Activated T-cell treated with anti-CD3 and anti-CD28 coated beads, Interleukin-2, amount 50 U/mL, for 72 hours (primary cell): ENCODE data around the gene TLE4. TPM values are rescaled to one million over a fixed set of nuclear protein-coding genes. Genes with fewer than 3 reads are reported as not detected.
"Not testable (repeated sequence)": the region's sequence is repeated elsewhere in the genome, so short reads cannot be mapped to it uniquely, and the experiment has no call there.

Source experiments
- ATAC-seq, 2 donors: fragments of 150-1000 bp; cut with Tn5 transposase; replicated peaks in 1 of 2; 2 replicates each; pipeline ENCODE4 v1.10.0; 2021; ENCODE audit warnings: moderate library complexity in 2 of 2, mild to moderate bottlenecking in 1 of 2
- DNase-seq, 2 donors: peaks; one replicate each; pipeline ENCODE4 v3.0.0; 2021 to 2022; ENCODE audit warnings: mixed read lengths in 1 of 2
- H3K27ac Mint-ChIP-seq: one replicate; pipeline ENCODE4 v1.8.0; 2022; ENCODE audit warnings: mild to moderate bottlenecking, moderate library complexity, mixed read lengths
- H3K27me3 Mint-ChIP-seq: one replicate; pipeline ENCODE4 v1.8.0; 2022; ENCODE audit warnings: low read depth, mixed read lengths
- H3K36me3 Mint-ChIP-seq, 2 donors: one replicate each; pipeline ENCODE4 v1.8.0; 2022; ENCODE audit warnings: mixed read lengths in 2 of 2, mild to moderate bottlenecking in 1 of 2; ENCODE audit not compliant: insufficient read depth in 2 of 2
- H3K4me1 Mint-ChIP-seq: one replicate; pipeline ENCODE4 v1.8.0; 2022; ENCODE audit warnings: low read depth, mixed read lengths
- H3K4me3 Mint-ChIP-seq, 2 donors: one replicate each; pipeline ENCODE4 v1.8.0; 2022; ENCODE audit warnings: mild to moderate bottlenecking in 2 of 2, mixed read lengths in 2 of 2, moderate library complexity in 2 of 2
- H3K9me3 Mint-ChIP-seq, 2 donors: one replicate each; pipeline ENCODE4 v1.8.0; 2022; ENCODE audit warnings: mixed read lengths in 2 of 2
- total RNA-seq, 2 donors: library from RNA; stranded (reverse); gene quantifications; one replicate each; pipeline ENCODE4 v1.2.3, GENCODE V29; 2022

TLE4 gene
- total RNA-seq, 2 donors from 2014 or later: 35.3 to 38.5 TPM

DNA sequence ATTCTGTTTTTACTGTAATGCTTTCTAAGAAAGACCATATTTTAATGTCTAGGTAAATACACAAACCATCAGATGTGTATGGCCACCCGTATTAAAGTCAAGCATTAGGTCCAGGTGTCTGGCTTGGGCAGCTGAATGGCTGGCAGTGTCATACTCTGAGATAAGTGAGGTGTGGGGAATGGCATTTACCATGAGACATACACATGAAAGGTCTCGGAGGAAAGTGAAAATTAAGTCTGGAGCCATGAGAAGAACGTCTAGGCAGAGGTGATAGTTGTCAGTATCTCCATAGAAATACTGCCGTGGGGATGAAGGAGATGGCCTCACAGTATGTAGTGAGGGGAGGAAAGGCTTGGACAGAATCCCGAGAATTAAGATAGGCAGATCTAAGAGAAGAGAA lies 164.3 kb downstream of the TLE4 start:
- Mint-ChIP-seq H3K4me3 (no peak overlapping the region), H3K36me3 (peaks cover 4 to 5% of the 10 kb centered on the region in 2 donors), H3K4me1 (peaks cover 11% of the 10 kb centered on the region), H3K27ac (no peak overlapping the region), H3K9me3 (peaks cover 5 to 8% of the 10 kb centered on the region in 2 donors), H3K27me3 (peaks cover 7% of the 10 kb centered on the region)
- DNase-seq: no peak
- no peak for ATAC-seq

DNA sequence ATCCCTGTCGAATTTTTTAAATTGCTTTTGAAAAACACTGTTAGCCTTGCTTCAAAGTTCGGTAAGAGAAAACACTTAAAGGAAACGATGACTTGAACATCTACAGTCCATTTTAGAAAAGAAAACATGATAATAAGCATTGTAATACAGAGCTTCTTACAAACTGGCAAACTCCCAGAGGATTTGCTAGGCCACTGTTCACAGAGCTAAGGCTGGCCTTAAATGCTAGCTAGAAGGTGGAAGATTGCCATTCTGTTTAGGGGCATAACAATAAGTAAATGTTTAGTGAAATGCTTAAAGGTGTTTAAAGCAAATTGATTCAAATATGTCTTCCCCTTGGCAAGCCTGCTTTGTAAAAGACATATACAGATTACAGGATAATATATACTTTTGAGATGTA lies 169.6 kb downstream of the TLE4 start:
- ATAC-seq (no peak), DNase-seq (no peak)
- no peaks in the 10 kb centered on the region for H3K9me3 Mint-ChIP-seq
- no peak overlapping the region for H3K27ac Mint-ChIP-seq
- H3K36me3 Mint-ChIP-seq: no peaks in the 10 kb centered on the region
- H3K27me3 Mint-ChIP-seq: peaks cover 8% of the 10 kb centered on the region
- no peaks in the 10 kb centered on the region for H3K4me1 Mint-ChIP-seq
- H3K4me3 Mint-ChIP-seq: no peak overlapping the region

DNA sequence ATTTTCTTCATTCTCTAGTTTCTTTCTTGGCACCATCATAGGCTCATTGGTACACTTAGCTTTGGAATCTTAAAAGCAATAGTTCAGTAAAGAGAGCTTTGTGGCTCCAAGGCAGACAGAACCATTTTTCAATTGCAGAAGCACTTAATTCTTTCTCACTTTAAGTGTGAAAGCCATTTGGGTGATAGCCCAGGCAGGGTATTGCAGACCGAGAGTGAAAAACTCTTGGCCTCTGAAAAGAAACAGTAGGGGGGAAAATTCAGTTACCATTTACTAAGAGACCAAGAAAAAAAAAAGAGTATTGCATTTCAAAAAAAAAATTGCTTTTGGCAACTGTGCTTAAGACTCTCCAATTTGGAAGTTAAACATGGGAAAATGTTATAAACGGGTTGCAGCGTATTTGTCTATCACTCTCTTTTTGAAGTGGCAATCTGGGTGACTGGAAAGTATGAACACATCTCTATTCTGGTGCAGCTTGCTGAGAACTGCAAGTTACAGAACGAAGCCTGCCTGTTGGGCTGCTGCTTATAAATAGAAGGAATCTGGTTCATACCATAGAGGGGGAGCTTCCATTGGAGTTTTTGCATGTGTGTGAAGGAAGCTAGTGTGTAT lies 170.5 kb downstream of the TLE4 start:
- H3K9me3 Mint-ChIP-seq: no peaks in the 10 kb centered on the region
- DNase-seq (no peak), ATAC-seq (no peak)
- H3K4me1 Mint-ChIP-seq: no peaks in the 10 kb centered on the region
- peaks cover 8% of the 10 kb centered on the region for H3K27me3 Mint-ChIP-seq
- H3K4me3 Mint-ChIP-seq: no peak overlapping the region
- H3K27ac Mint-ChIP-seq: no peak overlapping the region
- H3K36me3 Mint-ChIP-seq: no peaks in the 10 kb centered on the region

DNA sequence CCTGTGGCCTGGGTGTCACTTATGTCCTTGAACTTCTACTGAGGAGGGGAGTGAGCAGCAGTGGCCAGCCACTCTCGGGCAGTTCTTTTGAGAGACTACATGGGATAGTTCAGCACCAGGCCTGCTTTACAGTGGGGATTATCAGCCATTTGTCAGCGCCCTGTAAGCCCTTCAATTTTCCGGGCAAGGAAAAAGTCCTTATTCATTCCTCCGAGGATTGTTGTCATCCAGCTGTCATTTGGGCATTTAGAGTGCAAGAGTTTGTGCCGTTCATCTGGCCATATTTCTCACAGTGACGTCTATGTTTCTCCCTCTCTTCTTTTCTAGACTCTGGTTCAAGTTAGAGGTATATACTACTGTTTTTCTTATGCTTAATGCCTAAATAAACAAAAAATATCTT lies 172.8 kb downstream of the TLE4 start:
- no peak overlapping the region for H3K4me3 Mint-ChIP-seq

DNA sequence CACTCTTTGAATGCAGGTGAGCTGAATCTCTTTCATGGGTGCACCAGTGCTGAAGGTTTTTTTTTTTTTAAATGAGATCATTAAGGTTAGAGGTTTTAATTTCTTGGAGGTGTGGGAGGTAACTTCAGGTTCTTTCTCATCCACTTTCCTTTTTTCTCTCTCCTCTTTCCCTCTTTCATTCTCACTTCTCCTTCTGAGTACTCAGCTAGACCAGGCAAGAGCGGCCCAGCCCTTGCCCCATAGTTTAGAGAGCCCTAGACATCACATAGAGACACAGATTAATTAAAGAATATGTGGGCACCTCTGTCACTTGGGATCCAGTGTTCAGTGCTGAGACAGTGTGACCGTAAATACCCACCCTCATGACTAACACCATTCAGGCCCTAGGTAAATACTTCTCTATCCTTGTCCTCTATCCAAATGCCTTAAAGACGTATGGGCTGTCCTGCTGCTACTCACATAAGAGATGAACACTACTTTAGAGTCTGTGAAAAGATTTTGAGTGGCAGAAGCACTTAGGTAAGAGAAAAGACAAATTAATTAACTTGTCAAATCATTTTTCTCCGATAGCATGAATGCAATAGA lies 174.1 kb downstream of the TLE4 start:
- no peak for ATAC-seq
- Mint-ChIP-seq H3K27ac (no peak overlapping the region), H3K27me3 (peaks cover 18% of the 10 kb centered on the region), H3K9me3 (no peaks in the 10 kb centered on the region), H3K4me1 (no peaks in the 10 kb centered on the region), H3K4me3 (no peak overlapping the region), H3K36me3 (no peaks in the 10 kb centered on the region)
- no peak for DNase-seq

More for the DNA sequence above, 172.8 kb downstream of the TLE4 start:
- H3K9me3 Mint-ChIP-seq: no peaks in the 10 kb centered on the region
- H3K36me3 Mint-ChIP-seq: no peaks in the 10 kb centered on the region
- H3K27me3 Mint-ChIP-seq: peaks cover 18% of the 10 kb centered on the region
- no peak overlapping the region for H3K27ac Mint-ChIP-seq
- DNase-seq (no peak), ATAC-seq (no peak)
- no peaks in the 10 kb centered on the region for H3K4me1 Mint-ChIP-seq

DNA sequence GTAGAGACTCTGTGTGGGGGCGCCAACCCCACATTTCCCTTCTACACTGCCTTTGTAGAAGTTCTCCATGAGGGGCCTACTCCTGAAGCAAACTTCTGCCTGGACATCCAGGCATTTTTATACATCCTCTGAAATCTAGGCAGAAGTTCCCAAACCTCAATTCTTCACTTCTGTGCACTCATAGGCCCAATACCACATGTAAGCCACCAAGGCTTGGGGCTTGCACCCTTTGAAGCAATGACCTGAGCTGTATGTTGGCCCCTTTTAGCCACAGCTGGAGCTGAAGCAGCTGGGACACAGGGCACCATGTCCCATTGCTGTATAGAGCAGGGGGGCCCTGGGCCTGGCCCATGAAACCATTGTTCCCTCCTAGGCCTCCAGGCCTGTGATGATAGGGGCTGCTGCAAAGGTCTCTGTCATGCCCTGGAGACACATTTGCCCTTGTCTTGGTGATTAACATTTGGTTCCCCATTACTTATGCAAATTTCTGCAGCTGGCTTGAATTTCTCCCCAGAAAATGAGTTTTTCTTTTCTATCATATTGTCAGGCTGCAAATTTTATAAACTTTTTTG lies 180.2 kb downstream of the TLE4 start:
- ATAC-seq, H3K9me3 Mint-ChIP-seq, DNase-seq, H3K36me3 Mint-ChIP-seq, H3K4me3 Mint-ChIP-seq, H3K4me1 Mint-ChIP-seq, H3K27ac Mint-ChIP-seq: not testable (repeated sequence)
- H3K27me3 Mint-ChIP-seq: peaks cover 15% of the 10 kb centered on the region

DNA sequence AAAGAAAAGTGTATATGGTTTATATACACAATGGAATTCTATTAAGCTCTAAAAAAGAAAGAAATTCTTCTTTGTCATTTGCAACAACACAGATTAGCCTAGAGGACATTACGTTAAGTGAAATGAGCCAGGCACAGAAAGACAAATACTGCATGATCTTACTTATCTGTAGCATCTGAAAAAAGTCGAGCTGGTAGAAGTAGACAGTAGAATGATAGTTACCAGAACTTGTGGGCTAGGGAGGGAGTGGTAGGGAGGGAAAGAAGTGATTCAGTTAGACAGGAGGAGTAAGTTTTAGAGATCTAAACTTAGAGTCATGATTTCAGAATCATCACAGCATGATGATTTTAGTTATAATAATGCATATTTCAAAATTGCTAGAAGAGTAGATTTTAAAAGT lies 184.6 kb downstream of the TLE4 start:
- H3K27ac Mint-ChIP-seq: no peak overlapping the region
- peaks cover 3 to 5% of the 10 kb centered on the region in 2 donors for H3K9me3 Mint-ChIP-seq
- H3K27me3 Mint-ChIP-seq: peaks cover 6% of the 10 kb centered on the region
- H3K36me3 Mint-ChIP-seq: peaks cover 4 to 5% of the 10 kb centered on the region in 2 donors
- ATAC-seq (no peak), DNase-seq (no peak)
- no peak overlapping the region for H3K4me3 Mint-ChIP-seq
- peaks cover 21% of the 10 kb centered on the region for H3K4me1 Mint-ChIP-seq

DNA sequence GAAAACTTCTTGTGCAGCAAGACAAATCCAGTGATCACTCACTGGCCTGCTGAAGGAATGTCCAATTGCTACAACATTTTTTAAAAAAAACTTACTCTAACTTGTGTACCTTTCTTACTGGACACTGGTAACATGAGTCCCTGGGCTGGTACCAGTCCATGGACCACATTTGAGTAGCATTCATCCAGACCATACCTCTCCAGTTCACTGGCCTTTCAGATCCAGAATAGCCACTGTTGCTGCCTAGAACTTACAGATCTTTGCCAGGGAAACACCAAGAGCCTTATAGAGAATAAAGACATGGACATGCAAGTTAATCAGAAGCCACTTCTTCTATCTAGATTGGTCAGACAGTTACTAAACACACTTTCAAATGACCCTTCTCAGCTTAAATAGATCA lies 185.3 kb downstream of the TLE4 start:
- H3K9me3 Mint-ChIP-seq: peaks cover 3 to 5% of the 10 kb centered on the region in 2 donors
- no peak overlapping the region for H3K27ac Mint-ChIP-seq
- ATAC-seq (no peak), DNase-seq (no peak)
- H3K27me3 Mint-ChIP-seq: peaks cover 6% of the 10 kb centered on the region
- H3K36me3 Mint-ChIP-seq: peaks cover 4 to 5% of the 10 kb centered on the region in 2 donors
- H3K4me1 Mint-ChIP-seq: peaks cover 21% of the 10 kb centered on the region
- no peak overlapping the region for H3K4me3 Mint-ChIP-seq

DNA sequence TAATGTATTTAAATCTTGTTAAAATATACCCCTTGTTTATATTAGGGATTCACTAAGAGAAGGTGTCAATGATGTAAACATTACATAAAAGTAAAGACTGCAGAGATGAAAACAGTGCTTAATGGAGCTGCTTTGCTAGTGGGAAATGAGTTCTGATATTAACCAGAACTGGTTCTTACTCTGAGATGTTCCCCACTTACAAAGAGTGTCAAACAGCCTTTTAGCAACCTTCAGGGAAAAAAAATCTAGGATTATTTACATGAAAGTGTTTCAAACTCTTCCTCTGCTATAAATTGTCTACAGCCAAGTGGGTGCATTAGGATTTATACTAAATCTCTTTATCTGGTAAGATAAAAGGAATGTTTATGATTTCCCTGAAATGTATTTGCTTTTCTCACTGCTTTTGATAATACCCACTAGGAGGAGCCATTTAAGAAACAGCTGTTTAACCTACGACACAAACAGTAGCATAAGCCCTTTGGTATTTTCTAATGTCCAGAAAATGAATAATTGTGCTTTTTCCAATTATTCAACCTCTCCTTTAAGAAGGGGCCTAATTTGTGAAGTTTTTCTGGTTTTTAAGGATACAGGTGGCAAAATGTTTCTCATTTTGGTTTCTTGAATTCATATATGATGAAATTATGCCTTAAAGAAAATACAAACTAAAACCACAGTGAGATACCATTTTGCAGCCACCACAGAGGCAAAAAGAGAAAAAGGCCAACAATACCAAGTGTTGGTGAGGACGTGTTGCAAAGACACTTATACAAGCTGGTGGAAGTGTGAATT lies 186.3 kb downstream of the TLE4 start:
- Mint-ChIP-seq H3K4me3 (no peak overlapping the region), H3K9me3 (peaks cover 1 to 3% of the 10 kb centered on the region in 2 donors), H3K27me3 (peaks cover 6% of the 10 kb centered on the region), H3K4me1 (peaks cover 21% of the 10 kb centered on the region), H3K36me3 (peaks cover 2 to 3% of the 10 kb centered on the region in 2 donors), H3K27ac (no peak overlapping the region)
- DNase-seq (no peak), ATAC-seq (no peak)

DNA sequence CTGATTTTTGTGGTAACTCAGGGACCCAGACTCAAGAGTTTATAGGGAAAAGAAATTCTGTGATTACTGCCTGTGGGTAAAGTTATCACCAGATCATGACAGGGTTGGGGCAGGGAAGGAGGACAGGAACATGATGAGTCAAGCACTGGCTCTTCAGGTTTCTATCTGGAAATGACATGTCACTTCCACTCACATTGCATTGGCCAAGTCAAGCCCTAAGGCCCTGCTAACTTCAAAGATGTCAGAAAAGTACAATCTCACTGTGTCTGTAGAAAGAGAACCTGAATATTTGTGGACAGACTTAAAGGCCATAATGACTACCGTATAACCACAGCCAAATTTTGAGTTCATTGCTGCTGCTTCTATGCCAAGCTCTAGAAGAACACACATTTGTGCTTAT lies 187.7 kb downstream of the TLE4 start:
- Mint-ChIP-seq H3K9me3 (no peaks in the 10 kb centered on the region), H3K4me1 (peaks cover 21% of the 10 kb centered on the region), H3K4me3 (no peak overlapping the region), H3K27ac (no peak overlapping the region), H3K36me3 (no peaks in the 10 kb centered on the region), H3K27me3 (peaks cover 6% of the 10 kb centered on the region)
- DNase-seq: peak; percentile 2 to 5
- ATAC-seq: peak; percentile 81 to 89

DNA sequence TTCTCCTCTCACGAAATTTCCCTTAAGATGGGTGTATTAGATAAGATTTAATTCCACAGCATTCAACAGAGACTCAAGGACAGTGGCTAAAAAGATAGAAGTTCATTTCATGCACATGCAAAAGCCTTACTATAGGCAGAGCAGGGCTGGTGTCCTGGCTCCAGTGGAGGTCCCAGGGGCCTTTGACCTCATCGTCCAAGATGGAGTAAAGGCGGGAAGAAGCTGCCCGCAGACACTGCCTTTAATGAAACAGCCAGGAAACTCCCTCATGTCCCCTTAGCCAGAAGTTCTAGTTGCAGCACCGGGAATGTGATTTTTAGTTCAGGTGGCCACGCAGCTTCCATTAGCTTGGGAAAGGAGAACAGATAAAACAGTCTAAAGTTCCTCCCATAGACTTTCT lies 190.3 kb downstream of the TLE4 start:
- ATAC-seq (no peak), DNase-seq (no peak)
- Mint-ChIP-seq H3K4me3 (no peak overlapping the region), H3K4me1 (peaks cover 13% of the 10 kb centered on the region), H3K27ac (no peak overlapping the region), H3K36me3 (no peaks in the 10 kb centered on the region), H3K27me3 (peaks cover 7% of the 10 kb centered on the region), H3K9me3 (no peaks in the 10 kb centered on the region)

DNA sequence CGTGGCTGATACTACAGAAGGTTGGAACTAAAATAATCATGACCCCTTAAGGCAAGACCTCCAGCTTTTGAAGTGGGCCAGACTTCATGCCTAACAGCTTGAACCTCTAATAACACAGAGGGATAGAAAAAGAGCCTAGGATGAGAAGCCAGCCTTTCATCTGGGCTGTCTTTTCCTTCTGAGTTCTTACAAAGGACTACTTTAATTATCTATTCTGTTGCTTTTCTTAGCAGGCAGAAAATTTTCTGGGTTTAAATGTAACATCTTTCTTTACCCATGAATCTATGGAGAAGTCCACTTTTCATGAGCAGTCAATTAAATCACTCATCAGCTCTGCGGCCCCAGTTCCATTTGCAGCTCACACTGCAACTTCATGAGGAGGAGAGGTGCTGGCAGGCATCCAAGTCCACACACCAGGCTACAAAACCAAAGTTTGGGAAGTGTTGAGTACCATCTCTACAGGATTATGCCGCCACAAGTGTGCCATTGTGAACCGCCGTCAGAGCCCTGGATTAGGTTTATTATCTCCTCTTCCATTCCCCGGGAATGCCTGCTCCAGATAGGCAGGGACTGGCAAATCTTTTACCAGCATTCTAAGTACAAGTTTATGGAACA lies 192.0 kb downstream of the TLE4 start:
- Mint-ChIP-seq H3K4me1 (peaks cover 10% of the 10 kb centered on the region), H3K36me3 (no peaks in the 10 kb centered on the region), H3K27me3 (peaks cover 7% of the 10 kb centered on the region), H3K27ac (no peak overlapping the region), H3K9me3 (no peaks in the 10 kb centered on the region), H3K4me3 (no peak overlapping the region)
- DNase-seq (no peak), ATAC-seq (no peak)

DNA sequence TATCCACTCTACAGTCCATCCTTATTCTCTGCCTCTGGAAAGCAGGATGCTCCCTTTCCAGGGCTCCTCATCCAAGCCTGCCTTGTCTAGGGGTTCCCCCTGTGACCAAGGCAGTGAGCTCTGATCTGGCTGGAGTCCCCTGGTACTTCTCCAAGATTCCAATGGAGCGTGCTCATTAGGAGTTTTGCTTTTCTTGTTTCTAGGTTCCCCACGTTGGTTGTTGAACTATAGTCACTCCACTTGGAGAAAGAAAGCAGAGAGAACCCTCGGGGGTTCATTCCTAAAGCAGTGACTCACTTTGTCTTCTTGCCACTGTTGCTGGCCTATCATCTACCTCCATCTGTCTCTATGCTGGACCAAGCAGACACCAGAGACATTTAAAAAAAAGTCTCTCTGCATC lies 192.6 kb downstream of the TLE4 start:
- H3K27ac Mint-ChIP-seq: no peak overlapping the region

More for the DNA sequence above, 192.6 kb downstream of the TLE4 start:
- H3K4me3 Mint-ChIP-seq: no peak overlapping the region
- ATAC-seq: no peak
- no peaks in the 10 kb centered on the region for H3K36me3 Mint-ChIP-seq
- H3K9me3 Mint-ChIP-seq: no peaks in the 10 kb centered on the region
- H3K27me3 Mint-ChIP-seq: peaks cover 7% of the 10 kb centered on the region
- peaks cover 4% of the 10 kb centered on the region for H3K4me1 Mint-ChIP-seq
- no peak for DNase-seq
